GM21786 (cell line): Measurements from ENCODE around the gene MAP4K4.
"Not testable (repeated sequence)": the region's sequence is repeated elsewhere in the genome, so short reads cannot be mapped to it uniquely, and the experiment has no call there.

Experiments used
- ATAC-seq: cut with Tn5 transposase; IDR thresholded peaks from one replicate; pipeline ENCODE4 v1.9.1; 2021; ENCODE audit not compliant: unreplicated experiment

The MAP4K4 gene

GRCh38 chr2:101766337-101766736 lies 68.8 kb downstream of the MAP4K4 start:
- ATAC-seq, result no peak

DNA sequence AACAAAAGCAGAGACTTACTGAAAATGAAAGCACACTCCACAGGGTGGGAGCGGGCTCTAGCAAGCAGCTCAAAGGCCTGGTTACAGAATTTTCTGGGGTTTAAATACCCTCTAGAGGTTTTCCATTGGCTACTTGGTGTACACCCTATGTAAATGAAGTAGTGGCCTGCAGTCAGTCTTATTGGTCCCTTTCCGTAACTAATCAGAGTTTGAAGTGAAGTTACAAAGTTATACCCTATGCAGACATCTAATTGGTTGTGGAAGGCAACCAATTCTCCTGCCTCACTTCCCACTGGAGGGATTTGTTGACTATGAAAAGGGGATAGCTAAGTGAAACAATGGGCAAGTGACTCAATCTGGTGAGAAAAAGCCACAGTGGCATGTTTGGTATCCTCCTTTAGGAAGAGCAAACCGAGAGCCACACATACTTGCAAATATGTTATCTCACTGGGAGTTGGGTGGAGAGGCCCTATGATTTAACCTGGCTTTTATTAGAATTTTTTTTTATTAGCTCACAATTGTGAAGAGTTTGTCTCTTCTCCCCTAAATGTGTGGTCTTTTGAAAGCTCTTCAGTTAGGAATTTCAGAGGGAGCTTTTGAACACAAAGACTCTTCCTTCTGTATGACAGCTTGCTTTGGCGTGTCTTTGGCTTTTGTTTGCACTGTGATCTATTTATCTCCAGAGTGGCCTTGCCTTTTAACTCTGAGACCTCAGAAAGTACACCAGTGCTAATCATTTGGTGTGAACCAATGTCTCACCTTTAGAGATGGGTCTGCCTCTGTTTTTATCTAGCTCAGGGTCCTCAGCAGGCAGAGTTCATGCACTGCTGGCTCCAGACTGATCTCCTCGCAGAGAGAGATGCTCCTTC lies 69.6 kb downstream of the MAP4K4 start:
- no peak for ATAC-seq

- ATAC-seq, result no peak
Measured at GRCh38 chr2:101768556-101769220, 71.2 kb downstream of the MAP4K4 start.

DNA sequence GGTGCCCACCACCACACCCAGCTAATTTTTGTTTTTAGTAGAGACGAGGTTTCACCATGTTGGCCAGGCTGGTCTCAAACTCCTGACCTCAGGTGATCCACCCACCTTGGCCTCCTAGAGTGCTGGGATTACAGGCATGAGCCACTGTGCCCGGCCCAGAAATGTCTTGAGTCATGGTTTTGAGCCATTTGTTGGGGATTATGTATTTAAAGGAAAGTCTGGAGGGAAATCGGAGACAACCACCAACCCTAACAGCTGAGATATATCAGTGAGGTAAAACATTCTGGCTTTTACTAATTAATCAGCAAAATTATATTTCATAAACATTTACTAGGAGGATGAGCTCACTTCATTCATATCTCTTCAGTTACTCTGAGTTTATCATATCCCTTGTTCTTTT lies 72.2 kb downstream of the MAP4K4 start:
- not testable (repeated sequence) for ATAC-seq

- peak; percentile 60 for ATAC-seq
Measured at GRCh38 chr2:101770726-101771125, 73.2 kb downstream of the MAP4K4 start.

- ATAC-seq, result no peak
Measured at GRCh38 chr2:101771227-101771902, 73.9 kb downstream of the MAP4K4 start.

GRCh38 chr2:101771910-101772321 lies 74.4 kb downstream of the MAP4K4 start:
- no peak for ATAC-seq

GRCh38 chr2:101773137-101773536 lies 75.6 kb downstream of the MAP4K4 start:
- no peak for ATAC-seq

GRCh38 chr2:101773961-101774360 lies 76.5 kb downstream of the MAP4K4 start:
- ATAC-seq, result not testable (repeated sequence)

DNA sequence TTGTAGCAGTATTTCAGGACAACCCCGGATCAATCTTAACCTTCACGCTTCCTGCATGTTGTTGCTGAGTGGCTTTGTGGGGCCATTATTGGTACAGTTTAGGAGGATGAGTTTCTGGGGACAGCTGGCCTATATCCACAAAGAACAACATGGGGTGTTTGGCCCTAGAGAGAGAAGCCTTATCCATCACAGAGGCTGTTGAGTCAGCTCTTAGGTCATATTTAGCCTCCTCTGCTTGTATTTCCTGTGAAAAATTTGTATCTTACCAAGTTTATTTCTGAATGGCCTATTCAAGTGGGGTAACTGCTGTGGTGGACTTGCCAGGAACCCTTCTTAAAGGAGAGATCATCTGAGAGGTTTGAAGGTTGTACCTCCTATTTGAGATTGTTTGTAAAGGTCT lies 77.6 kb downstream of the MAP4K4 start:
- no peak for ATAC-seq

- no peak for ATAC-seq
Measured at GRCh38 chr2:101775636-101776035, 78.1 kb downstream of the MAP4K4 start.

GRCh38 chr2:101776172-101777043 lies 78.9 kb downstream of the MAP4K4 start:
- ATAC-seq, result no peak

DNA sequence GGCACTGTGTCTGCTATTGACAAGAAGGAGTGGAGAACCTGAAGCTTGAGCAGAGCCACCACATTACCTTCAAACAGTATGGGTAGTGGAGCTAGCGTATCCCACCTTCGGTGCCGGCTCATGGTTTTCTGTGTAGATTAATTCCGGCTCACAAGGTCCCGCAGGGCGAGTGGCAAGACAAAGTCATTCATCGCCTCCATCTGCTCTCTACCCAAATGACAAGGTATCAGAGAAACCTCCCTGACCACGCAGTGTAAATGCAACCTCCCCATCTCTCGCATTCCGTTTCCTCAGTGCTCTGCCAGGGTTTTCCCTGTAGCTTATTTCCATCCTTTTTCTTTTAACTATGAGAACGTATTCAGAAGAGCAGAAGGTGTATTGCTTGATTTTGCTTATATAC lies 79.8 kb downstream of the MAP4K4 start:
- ATAC-seq, result no peak

DNA sequence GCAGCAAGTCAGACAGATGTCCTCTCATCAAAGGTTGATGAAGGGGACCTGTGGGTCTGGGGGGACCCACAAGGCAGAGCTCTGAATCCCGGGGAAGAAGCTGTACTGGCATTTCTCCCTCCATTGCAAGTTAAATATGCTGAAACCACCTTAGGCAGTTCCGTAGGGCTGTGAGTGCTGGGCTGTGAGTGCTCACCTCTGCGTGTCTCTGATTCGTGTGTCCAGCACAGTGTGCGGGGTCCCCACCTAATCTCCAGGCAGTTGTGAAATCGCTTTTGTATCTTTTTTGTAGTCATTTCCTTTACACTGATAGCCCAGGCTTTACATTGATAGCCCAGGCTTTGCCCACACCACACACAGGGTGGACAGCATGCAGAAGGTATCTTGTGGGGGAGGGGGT lies 80.6 kb downstream of the MAP4K4 start:
- no peak for ATAC-seq

DNA sequence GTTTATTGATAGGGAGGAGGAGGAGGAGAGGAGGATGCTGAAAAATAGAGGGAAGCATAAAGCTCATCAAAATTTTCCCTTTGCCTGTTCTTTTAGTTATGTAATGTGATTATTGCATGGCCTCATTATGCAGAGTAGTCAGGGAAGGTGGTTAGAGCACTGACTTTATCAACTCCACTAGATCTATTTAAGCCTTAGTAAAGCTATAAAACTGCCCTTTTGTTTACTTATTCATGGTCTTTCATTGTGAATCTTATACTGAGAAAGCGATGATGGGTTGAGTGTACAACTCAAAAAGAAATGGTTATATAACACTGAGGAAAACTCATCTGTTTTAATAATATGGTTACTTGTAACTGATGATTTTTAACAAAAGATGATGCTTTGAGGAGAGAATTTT lies 81.7 kb downstream of the MAP4K4 start:
- no peak for ATAC-seq

GRCh38 chr2:101779656-101780055 lies 82.1 kb downstream of the MAP4K4 start:
- no peak for ATAC-seq

DNA sequence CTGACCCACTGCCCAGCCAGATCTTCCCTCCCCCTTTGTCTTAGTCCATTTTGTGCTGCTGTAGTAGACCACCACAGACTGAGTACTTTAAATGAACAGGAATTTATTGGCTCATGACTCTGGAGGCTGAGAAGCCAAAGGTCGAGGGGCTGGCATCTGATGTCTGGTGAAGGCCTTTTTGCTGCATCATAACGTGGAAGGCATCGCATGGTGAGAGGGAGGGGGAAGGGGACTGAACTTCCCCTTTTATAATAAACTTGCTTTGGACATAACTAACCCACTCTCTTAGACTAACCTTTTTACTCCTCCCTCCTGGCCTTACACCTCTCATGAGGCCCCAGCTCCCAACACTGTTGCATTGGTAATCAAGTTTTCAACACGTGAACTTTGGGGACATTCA lies 83.8 kb downstream of the MAP4K4 start:
- ATAC-seq, result no peak

DNA sequence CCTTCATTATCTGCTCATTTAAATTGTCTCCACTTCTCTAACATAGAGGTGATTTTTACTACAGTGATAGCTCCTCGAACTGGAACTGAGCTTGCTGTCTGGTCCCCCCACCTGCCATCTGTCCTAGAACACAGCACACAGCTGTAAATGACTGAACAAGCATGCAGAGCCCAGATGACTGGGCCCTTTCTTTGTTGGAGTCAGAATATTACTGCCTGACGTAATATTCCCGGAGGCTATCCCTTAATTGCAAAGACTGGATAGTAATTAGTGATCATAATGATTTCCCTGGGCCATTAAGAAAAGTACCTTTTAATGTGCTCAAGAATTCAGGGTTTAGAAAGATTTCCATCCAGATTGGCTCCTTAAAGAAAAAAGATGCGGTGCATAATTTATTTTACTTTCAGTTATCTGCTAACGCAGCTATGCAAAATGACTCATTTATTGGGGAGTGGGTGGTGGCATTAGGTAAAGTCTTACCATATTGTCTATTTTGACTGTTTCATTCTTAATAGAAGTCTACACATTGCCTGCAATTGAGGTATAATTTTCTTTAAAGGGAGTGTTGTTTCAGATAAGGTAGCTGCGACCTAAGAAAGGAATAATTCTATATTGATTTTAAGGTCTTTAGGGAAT lies 84.4 kb downstream of the MAP4K4 start:
- no peak for ATAC-seq

GRCh38 chr2:101782427-101782792 lies 84.9 kb downstream of the MAP4K4 start:
- ATAC-seq, result no peak

DNA sequence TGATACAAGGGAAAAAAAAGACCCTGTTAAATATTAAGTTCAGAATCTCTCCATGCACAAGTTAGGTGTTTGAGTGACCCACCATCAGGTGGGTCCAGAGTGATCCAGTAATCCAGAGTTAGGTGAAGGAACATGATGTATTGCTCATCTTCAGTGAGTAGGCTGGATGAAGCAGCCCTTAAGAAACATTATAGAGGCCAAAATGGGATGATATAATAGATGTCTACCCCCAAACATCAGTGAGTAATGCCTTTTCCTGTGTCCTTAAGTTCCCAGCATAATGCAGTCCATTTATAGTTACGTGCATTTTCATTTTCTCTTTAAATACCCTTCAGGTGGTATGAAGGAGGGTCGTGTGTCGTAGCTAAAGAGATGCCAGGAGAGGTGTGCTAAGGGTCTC lies 89.6 kb downstream of the MAP4K4 start:
- ATAC-seq, result no peak
